IMR-90 (cell line): Measurements from ENCODE around the gene CD2BP2.

Experiments used
- BHLHE40 ChIP-seq: fragments of 150-350 bp; IDR thresholded peaks from 2 replicates; pipeline ENCODE4 v1.6.1; 2016; ENCODE audit warnings: mild to moderate bottlenecking, low read depth, low read length
- CTCF ChIP-seq: conservative IDR thresholded peaks from 2 replicates; pipeline ENCODE4 v1.5.1; 2012; ENCODE audit warnings: mild to moderate bottlenecking, low read depth, low read length, improper control_type of control experiment
- ELK1 ChIP-seq: fragments of 150-350 bp; IDR thresholded peaks from 2 replicates; pipeline ENCODE4 v1.6.1; 2016; ENCODE audit warnings: low read depth, mild to moderate bottlenecking, low read length, moderate library complexity, borderline replicate concordance
- FOS ChIP-seq: fragments of 150-350 bp; IDR thresholded peaks from 2 replicates; pipeline ENCODE4 v1.6.1; 2016; ENCODE audit warnings: low read depth, low read length
- MAFK ChIP-seq: IDR thresholded peaks from 2 replicates; pipeline ENCODE4 v1.6.1; 2012; ENCODE audit warnings: low read depth, low read length, improper control_type of control experiment
- MAZ ChIP-seq: IDR thresholded peaks from 2 replicates; pipeline ENCODE4 v1.6.1; 2012; ENCODE audit warnings: low read depth, mild to moderate bottlenecking, low read length, improper control_type of control experiment, moderate library complexity, borderline replicate concordance
- MXI1 ChIP-seq: IDR thresholded peaks from 2 replicates; pipeline ENCODE4 v1.6.1; 2012; ENCODE audit warnings: low read depth, mild to moderate bottlenecking, low read length, moderate library complexity, borderline replicate concordance
- NFE2L2 ChIP-seq: fragments of 150-350 bp; IDR thresholded peaks from 2 replicates; pipeline ENCODE4 v1.6.1; 2016; ENCODE audit warnings: low read depth, mild to moderate bottlenecking, low read length
- POLR2A ChIP-seq: IDR thresholded peaks from 2 replicates; pipeline ENCODE4 v1.6.1; 2012; ENCODE audit warnings: mild to moderate bottlenecking, low read depth, low read length
- RFX5 ChIP-seq: IDR thresholded peaks from 2 replicates; pipeline ENCODE4 v1.8.0; 2012; ENCODE audit warnings: low read depth, mild to moderate bottlenecking, low read length, moderate library complexity
- USF2 ChIP-seq: fragments of 150-350 bp; IDR thresholded peaks from 2 replicates; pipeline ENCODE4 v1.6.1; 2017; ENCODE audit warnings: mild to moderate bottlenecking, antibody characterized with exemption, low read length, low read depth

- peak; percentile 30; the same call in 1 of the 2 replicates for TF ChIP-seq POLR2A
- TF ChIP-seq CTCF = peak; percentile 35
- TF ChIP-seq BHLHE40 = no peak
- no peak for TF ChIP-seq RFX5
- TF ChIP-seq USF2 = no peak
- TF ChIP-seq MXI1 = peak; percentile 53; the same call in 1 of the 2 replicates
- no peak for TF ChIP-seq MAFK
- TF ChIP-seq ELK1 = no peak
- peak; percentile 54; the same call in 1 of the 2 replicates for TF ChIP-seq MAZ
- TF ChIP-seq NFE2L2 = no peak
- no peak for TF ChIP-seq FOS
Observed at GRCh38 chr16:30378236-30379157, 23.4 kb upstream of the CD2BP2 start.
